Dermis blood vessel endothelial cell (primary cell): Measurements from ENCODE around the gene SLC2A10. TPM values are rescaled to one million over a fixed set of nuclear protein-coding genes. Genes with fewer than 3 reads are reported as not detected.

Source experiments
- DNase-seq: peaks from one replicate; pipeline ENCODE4 v3.0.0; 2010
- total RNA-seq: library from RNA; depleted of rRNA; stranded (reverse); fragments of >200 nt; gene quantifications from 2 replicates; pipeline ENCODE4 v1.2.3, GENCODE V29; 2014

The SLC2A10 gene
- total RNA-seq, 1 donor from 2014 or later, result 16.7 TPM

- no peak for DNase-seq
Measured at GRCh38 chr20:46704714-46705377, 4.6 kb upstream of the SLC2A10 start.

GRCh38 chr20:46705378-46705729 lies 4.1 kb upstream of the SLC2A10 start:
- no peak for DNase-seq

GRCh38 chr20:46706242-46706641 lies 3.2 kb upstream of the SLC2A10 start:
- no peak for DNase-seq

GRCh38 chr20:46708172-46708860 lies 1.1 kb upstream of the SLC2A10 start:
- peak; percentile 14 for DNase-seq

- no peak for DNase-seq
Measured at GRCh38 chr20:46709055-46709458, 392 bp upstream of the SLC2A10 start.

- no peak for DNase-seq
Measured at GRCh38 chr20:46710153-46710913, 884 bp downstream of the SLC2A10 start.

GRCh38 chr20:46712056-46712636 lies 2.7 kb downstream of the SLC2A10 start:
- DNase-seq, result no peak

- no peak for DNase-seq
Measured at GRCh38 chr20:46713957-46714834, 4.7 kb downstream of the SLC2A10 start.

GRCh38 chr20:46715292-46715756 lies 5.9 kb downstream of the SLC2A10 start:
- DNase-seq, result no peak

- DNase-seq, result no peak
Measured at GRCh38 chr20:46717818-46718541, 8.5 kb downstream of the SLC2A10 start.

- DNase-seq, result no peak
Measured at GRCh38 chr20:46720019-46720418, 10.6 kb downstream of the SLC2A10 start.

GRCh38 chr20:46720776-46721425 lies 11.5 kb downstream of the SLC2A10 start:
- DNase-seq, result no peak

GRCh38 chr20:46721476-46721875 lies 12.0 kb downstream of the SLC2A10 start:
- no peak for DNase-seq

GRCh38 chr20:46722450-46722849 lies 13.0 kb downstream of the SLC2A10 start:
- no peak for DNase-seq

GRCh38 chr20:46723039-46723438 lies 13.6 kb downstream of the SLC2A10 start:
- DNase-seq, result no peak

- no peak for DNase-seq
Measured at GRCh38 chr20:46724343-46724959, 15.0 kb downstream of the SLC2A10 start.

- DNase-seq, result no peak
Measured at GRCh38 chr20:46725186-46726165, 16.0 kb downstream of the SLC2A10 start.

- no peak for DNase-seq
Measured at GRCh38 chr20:46731770-46732169, 22.3 kb downstream of the SLC2A10 start.

- no peak for DNase-seq
Measured at GRCh38 chr20:46735436-46735835, 26.0 kb downstream of the SLC2A10 start.
